GM19328 (cell line): ENCODE results near the gene OVCH2.
"Not testable (repeated sequence)": the region's sequence is repeated elsewhere in the genome, so short reads cannot be mapped to it uniquely, and the experiment has no call there.

Source experiments
- ATAC-seq: cut with Tn5 transposase; IDR thresholded peaks from one replicate; pipeline ENCODE4 v1.9.1; 2021; ENCODE audit warnings: mild to moderate bottlenecking, moderate library complexity; ENCODE audit not compliant: unreplicated experiment

OVCH2 gene

GRCh38 chr11:7672276-7672959, 33.9 kb downstream of the OVCH2 start:
- ATAC-seq, result no peak

GRCh38 chr11:7671347-7672215, 34.7 kb downstream of the OVCH2 start:
- peak; percentile 41 for ATAC-seq

GRCh38 chr11:7670641-7671040, 35.6 kb downstream of the OVCH2 start:
- no peak for ATAC-seq

GRCh38 chr11:7668911-7669310, 37.4 kb downstream of the OVCH2 start:
- no peak for ATAC-seq

- ATAC-seq, result no peak
These were observed 37.8 kb downstream of the OVCH2 start for GRCh38 chr11:7668464-7668863.

GRCh38 chr11:7667460-7667859, 38.8 kb downstream of the OVCH2 start:
- no peak for ATAC-seq

GRCh38 chr11:7666292-7666866, 39.9 kb downstream of the OVCH2 start:
- ATAC-seq, result no peak

- peak; percentile 96 for ATAC-seq
These were observed 40.6 kb downstream of the OVCH2 start for GRCh38 chr11:7665473-7666291.

- no peak for ATAC-seq
These were observed 41.4 kb downstream of the OVCH2 start for GRCh38 chr11:7664867-7665266.

- not testable (repeated sequence) for ATAC-seq
These were observed 42.7 kb downstream of the OVCH2 start for GRCh38 chr11:7663531-7663930.

- ATAC-seq, result no peak
These were observed 48.8 kb downstream of the OVCH2 start for GRCh38 chr11:7657306-7658025.

- no peak for ATAC-seq
These were observed 49.6 kb downstream of the OVCH2 start for GRCh38 chr11:7656704-7657103.

- no peak for ATAC-seq
These were observed 50.7 kb downstream of the OVCH2 start for GRCh38 chr11:7655253-7656217.

GRCh38 chr11:7654195-7654705, 52.0 kb downstream of the OVCH2 start:
- ATAC-seq, result no peak

GRCh38 chr11:7651700-7652099, 54.6 kb downstream of the OVCH2 start:
- ATAC-seq, result no peak

GRCh38 chr11:7651140-7651551, 55.1 kb downstream of the OVCH2 start:
- ATAC-seq, result no peak

- ATAC-seq, result no peak
These were observed 58.0 kb downstream of the OVCH2 start for GRCh38 chr11:7648264-7648663.

GRCh38 chr11:7646866-7647265, 59.4 kb downstream of the OVCH2 start:
- ATAC-seq, result no peak

GRCh38 chr11:7645206-7645605, 61.1 kb downstream of the OVCH2 start:
- ATAC-seq, result no peak
